ENCODE measurements around the gene C5.
A peak's percentile ranks its signal among the peaks of the same experiment; 100 is the strongest.

The C5 gene

GRCh38 chr9:120923620-120924328, 126.3 kb downstream of the C5 start:
- no peak for DNase-seq

DNA sequence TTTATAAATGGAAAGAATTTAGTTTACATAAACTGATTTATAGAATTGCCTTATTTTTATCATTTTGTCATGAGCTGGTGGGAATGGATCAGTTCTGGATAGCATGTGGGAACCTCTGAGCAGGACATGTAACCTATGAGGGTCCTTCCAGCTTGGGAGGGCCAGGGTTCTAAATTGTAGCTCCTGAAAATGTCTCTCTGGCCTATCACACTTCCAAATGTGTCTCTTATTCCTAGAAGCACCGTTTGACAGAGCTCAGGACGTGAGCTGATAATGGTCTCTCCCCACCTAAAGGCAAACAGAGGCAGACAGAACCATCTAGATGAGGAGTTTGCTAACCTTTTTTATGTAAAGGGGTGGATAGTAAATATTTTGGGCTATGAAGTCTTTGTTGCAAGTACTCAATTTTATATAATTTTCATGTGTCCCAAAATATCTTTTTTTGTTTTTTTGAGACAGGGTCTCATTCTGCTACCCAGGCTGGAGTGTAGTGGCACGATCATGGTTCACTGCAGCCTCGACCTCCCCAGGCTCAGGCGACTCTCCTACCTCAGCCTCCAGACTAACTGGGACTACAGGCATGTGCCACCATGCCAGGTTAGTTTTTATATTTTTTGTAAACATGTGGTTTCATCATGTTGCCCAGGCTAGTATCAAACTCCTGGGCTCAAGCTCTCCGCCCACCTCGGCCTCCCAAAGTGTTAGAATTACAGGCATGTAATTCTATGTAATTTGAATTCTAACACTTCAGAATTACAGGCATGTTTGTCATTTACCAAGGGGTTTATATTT, 127.5 kb downstream of the C5 start:
- DNase-seq, result no peak

DNA sequence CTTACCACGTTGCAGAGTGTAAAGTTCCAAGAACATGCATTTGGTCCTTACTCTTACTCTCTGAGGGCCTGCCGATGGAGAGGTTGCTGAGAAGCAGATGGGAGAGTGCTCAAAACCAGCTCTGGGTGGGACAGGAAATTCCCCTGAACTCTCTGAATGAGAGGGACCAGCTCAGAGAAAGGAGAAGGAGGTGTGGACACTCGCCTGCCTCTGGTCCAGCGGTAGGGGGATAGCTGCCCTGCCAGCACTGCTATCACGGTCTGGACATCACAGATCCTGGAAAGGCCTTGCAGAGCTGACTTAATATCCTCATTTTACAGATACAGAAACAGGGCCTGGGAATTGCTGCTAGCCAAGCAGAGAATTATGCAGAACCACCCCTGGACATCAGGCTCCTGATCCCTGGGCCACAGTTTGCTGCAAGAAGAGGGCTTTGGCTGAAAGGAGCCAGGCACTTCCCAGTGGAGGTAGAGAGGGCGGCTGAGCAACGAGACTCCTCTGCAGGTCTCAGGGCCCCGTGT, 128.4 kb downstream of the C5 start:
- DNase-seq, result peak; percentile 47 to 60

DNA sequence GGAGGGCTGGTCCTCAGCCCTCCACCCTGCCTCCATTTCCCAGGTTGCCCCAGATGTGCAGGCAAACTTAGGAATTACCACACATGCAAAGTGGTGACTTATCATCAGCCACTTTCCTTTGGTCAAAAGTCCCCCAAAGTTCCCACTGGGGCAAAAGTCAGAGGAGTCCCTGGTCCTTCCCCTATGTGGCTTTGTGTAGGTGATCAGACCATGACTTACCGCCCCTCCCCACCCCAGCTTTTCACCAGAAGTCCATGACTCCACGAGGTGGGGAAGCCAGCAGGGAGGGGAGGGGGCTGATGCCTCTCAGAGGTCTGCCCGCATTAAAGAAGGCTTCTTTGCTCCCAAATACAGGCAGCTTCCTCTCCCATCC, 129.3 kb downstream of the C5 start:
- peak; percentile 85 to 95 for DNase-seq

- DNase-seq, result peak in 1 of 2 donors; percentile 40
Measured at GRCh38 chr9:120919843-120920805, 130.0 kb downstream of the C5 start.

GRCh38 chr9:120918931-120919842, 130.9 kb downstream of the C5 start:
- peak; percentile 48 to 77 for DNase-seq

DNA sequence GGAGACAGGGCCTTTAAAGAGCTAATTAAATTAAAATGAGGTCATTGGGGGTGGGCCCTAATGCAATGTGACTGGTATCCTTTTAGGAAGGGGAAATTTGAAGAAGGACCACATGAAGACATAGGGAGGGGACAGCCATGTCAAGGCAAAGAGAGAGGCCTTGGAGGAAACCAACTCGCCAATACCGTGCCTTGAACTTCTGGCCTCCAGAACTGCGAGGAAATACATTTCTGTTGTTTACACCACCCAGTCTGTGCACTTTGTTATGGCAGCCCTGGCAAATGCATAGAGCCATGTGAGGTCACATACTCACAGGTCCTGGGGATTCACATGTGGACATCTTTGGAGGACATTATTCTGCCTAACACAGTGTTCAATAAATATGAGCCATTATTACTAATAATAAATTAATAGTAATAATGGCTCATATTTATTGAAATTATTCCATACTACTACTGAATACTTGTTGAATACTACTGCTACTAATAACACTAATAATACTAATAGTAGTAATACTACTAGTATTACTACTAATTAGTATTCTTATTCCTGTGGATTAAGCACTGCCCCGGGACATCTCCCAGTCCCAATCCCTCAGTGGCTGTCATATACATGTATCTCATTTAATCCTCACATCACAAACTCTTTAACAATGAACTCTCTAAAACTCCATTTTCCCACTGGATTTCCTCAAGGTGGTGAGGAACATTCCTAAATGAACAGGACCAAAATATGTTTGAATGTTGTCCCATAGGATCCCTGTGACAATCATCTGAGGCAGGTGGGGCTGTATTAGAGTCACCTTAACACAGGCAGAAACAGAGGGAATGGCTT, 131.9 kb downstream of the C5 start:
- DNase-seq, result peak in 1 of 2 donors; percentile 60

GRCh38 chr9:120916991-120917880, 132.8 kb downstream of the C5 start:
- no peak for DNase-seq

GRCh38 chr9:120916588-120916987, 133.5 kb downstream of the C5 start:
- no peak for DNase-seq

DNA sequence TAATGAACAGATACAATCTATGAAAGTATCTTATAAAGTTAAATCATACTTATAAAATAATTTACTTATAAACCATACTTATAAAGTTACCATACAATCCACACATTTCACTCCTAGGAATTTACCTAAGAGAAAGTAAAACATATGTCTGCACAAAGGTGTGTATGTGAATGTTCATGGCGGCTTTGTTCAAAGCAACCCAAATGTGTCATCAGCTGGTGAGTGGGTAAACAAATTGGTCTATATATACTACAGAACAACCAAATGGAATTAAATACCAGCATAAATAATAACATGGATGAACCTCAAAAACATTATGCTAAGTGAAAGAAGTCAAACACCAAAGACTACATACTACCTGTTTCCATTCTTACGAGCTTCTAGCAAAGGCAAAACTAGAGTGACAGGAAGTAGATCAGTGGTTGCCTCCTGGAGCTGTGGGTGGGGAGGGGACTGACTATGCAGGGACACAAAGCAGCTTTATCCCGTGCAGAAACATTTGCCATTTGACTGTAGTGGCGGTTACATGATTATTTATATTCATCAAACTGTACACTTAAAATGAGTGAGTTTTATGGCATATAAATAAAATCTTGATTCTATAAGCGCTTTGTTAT, 134.1 kb downstream of the C5 start:
- DNase-seq, result no peak

DNA sequence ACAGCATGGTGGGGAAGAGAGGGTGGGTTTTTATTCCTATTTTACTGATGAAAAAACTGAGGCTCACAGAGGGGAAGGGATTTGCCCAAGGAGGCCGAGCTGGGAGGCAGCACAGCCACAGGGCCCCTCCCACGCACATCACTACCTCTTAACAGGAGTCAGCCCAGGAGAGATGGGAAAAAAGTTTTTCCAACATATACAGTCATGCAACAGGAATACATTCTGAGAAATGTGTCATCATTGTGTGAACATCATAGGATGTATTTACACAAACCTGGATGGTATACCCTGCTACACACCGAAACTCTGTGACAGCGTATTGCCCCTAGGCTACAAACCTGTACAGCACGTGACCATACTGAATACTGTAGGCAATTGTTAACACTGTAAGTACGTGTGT, 135.1 kb downstream of the C5 start:
- no peak for DNase-seq

DNA sequence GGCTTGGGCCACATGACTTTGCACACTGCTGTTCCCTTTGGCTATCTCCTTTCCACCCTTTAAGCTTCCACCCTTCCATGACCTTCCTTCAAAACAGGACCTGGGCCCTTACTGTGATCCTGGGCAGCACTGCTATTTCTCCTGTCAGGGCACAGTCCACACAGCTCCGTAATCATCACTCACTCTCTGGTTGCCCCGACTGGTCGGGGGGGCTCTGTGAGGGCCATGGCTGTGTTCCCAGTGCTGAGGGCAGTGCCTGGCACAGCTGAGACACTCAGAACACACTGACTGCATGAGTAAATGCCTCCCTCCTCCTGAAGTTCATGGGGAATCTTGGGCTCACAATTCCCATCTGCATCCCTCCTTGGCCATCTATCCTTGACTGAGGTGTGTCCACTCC, 135.7 kb downstream of the C5 start:
- DNase-seq, result no peak

DNA sequence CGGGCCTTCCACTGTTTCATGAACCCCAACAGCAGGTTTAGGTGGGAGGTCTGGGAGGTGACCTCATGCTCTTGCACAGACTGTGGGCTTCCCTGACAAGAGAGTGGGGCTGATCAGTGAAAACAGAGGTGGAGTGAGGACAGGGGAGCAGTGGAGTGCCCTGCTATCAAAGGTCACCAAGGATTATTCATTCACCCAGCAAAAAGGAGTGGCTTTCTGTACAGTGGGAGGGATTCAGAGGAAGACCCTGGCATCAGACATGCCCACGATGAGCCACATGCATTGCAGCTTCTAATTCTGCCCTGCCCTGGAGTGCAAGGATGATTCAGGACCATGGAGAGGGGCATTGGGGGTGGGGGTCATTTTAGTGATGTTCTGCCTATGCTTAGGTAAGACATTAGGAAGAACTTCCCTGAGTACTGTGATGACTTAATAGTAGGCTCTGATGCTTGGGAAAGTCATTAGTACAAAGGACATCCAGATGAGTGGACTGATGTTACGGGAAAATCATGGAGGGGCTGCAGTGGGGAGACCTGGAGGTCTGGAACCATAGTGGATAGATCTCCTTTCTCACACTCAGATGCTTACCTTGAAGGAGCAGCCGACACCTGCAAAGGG, 136.3 kb downstream of the C5 start:
- peak in 1 of 2 donors; percentile 77 for DNase-seq

DNA sequence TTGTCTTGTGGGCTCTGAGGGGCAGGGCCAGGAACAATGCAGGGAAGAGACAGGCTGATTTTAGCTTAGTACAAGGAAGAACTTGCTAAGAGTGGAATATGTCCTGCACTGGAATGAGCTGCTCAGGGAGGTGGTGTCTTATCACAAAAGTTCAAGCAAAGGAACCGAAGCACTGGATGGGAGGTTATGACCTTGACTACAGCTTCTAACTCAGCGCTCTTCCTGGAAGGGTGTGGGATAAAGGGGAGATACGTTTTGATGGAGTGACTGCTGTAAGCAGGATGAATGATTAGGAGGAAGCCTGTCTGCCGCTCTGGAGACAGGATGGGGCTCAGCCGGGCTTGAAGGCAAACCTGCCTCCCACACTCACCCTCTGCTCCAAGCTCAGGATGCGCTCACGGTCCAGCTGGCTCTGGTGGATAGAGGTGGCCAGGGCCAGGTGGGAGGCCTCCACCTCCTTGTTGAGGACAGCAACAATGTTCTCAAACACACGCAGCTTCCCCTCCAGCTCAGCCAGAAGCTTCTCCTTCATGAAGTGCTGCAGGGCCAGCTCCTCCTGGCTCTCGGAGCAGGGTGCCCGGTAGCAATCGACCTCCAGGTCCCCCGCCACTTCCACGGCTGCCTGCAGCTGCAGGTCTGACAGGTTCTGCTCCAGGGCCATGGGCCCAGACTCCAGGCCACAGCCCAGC, 137.0 kb downstream of the C5 start:
- DNase-seq, result no peak

DNA sequence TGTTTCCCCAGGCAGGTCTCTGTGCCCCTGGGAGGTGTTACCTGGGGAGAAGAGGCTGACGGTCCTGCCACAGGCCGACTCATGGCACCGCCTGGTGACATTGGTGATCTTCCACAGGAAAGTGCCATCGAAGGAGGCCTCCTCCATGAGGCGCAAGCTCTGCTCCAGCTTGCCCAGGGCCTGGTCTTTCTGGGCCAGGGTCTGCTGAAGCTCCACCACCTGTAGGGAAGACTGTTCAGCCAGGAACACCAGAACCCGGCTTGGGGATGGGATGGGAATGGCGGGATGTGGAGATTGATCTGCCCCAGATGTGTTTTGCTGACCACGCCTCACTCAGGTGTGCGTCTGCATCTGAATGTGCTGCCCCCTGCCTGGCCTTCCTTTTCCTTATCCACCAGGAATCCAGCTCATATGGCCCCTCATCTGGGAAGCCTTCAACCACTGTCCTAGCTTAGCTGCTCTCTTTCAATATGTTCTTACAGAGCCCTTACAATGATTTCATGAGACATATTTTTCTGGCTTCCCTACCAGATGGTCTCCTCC, 138.7 kb downstream of the C5 start:
- no peak for DNase-seq

DNA sequence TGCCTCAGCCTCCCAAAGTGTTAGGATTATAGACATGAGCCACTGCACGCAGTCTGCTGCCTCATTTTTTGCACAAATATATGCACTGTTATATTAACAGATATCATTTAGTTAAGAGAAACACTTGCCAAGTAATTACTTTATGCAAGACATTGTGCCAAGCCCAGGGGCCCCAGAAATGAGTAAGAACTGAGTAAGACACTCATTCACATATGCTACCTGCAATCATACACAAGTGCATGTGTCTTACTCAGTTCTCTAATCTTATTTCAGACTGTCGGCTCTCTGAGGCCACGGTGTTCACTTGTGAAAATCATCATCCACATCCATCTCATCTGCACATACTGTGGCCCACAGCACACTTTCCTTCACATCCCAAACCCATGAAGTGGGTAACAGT, 139.4 kb downstream of the C5 start:
- no peak for DNase-seq

GRCh38 chr9:120909904-120910303, 140.2 kb downstream of the C5 start:
- DNase-seq, result peak in 1 of 2 donors; percentile 37
